ENCODE results near the gene OLFM3.

Gene OLFM3

DNA sequence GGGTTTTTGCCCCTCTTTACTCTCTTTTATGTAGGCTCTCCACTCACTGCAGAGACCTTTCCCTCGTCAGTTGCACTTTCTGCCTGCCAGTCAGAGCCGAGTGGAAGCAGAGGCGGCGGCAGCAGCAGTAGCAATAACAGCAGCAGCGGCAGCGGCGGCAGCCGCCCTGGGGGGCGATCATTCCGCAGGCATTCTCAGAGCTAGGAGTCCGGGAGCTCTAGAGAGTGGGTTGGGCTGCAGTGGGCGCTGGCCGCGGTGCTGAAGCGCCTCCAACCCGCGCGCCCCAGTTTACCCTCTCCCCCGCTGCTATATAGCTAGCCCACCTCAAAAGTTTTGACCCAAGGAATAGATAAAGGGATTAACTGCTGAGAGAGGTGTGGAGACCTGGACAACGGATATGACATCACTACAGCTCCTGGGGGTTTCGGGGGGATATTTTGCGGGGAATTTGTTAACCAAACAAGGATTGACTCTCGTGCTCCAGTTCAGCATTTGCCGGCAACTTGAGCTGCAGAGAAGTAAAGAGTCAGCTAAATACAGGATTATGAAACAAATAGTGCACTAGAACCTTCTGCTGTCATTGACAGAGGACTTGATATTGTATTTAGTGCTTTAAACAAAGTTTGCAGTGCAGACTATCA lies at the start of gene OLFM3:
OLFM3 (minus strand) TSS at position 102 of the 641 bp plus-strand sequence.
- peak; percentile 69 for DNase-seq (ENCODE audit: low spot score)

DNA sequence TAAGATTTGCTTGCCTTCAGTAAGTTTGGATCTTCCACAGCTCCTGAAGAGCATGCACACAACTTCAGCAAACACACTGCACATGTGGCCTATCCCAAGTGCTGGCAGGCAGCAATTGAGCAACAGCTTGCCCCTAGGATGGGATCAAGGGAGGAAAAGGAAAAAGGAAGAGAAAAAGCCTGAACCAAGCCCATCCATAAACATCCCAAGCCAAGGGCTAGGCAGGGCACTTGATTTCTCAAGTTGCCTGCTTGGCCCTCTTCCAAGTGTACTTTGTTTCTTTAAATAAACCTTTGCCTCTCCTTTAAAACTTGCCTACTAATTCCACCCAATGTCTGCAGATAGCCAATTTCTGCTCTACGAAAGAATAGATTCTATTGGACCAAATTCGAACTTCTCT lies 49.0 kb upstream of the OLFM3 start:
- DNase-seq (ENCODE audit: low spot score), result no peak

DNA sequence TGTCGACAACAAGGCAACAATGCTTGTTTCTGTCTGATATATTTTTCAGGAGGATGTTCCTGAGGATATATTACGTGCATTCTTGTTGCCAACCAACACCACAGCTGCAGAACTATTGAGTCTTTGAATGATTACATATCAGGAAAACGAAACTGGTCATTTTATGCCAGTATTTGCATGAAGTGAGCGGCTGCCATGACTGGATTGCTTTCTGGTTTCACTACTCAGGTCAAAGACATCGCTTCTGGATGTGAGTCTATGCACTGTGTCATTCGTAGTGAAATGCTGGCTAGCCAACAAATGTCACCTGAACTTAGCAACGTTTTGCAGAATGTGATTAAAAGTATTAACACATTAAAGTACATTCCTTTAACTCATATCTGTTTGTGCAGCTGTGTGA lies 35.8 kb upstream of the OLFM3 start:
- no peak for DNase-seq (ENCODE audit: low spot score)

DNA sequence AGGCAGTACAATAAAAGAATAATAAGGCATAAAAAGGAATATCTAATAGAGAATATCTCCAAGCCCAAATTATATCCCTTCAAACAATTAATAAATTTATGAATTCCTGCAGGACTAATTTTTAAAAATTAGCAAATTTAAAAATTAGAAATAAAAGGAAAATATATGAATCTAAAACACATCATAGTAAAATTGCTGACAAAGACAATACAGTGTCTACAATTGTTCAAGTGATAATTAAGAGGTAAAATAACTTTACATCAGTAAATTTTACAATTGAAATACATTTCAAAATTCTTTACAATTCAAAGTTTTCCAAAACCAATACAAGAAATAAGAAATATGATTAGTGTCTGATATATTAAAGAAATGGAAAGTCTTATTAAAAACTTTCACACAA lies 22.8 kb upstream of the OLFM3 start:
- no peak for DNase-seq (ENCODE audit: low spot score)

DNA sequence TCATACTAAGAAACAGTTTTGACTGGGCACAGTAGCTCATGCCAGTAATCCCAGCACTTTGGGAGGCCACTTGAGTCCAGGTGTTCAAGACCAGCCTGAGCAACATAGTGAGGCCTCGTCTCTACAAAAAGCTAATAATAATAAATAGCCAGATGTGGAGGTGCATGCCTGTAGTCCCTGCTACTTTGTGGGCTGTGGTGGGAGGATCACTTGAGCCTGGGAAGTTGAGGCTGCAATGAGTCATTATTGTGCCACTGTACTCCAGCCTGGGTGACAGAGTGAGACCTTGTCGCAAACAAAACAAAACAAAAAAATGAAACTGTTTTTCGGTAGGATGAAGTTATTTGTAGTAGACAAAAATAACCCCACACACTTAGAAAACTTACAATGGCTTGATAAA lies 19.0 kb upstream of the OLFM3 start:
- DNase-seq (ENCODE audit: low spot score), result no peak

DNA sequence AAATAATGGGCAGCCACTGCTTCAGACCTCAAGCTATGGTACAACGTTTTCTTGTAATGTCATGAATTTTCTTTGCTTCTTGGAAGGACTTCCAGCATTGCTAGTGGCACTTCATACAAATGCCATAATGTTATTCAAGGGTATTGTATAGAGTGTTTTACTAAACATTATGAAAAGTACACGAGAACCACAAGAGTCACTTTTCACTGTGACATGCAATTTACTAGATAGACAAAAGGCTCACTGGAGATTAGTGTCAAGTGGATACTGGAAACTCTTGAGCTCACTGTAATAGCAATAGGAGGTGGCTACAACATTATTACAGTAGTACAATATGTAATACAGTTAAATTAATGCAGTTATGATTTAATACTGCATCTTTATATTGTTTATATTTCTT lies 5.3 kb upstream of the OLFM3 start:
- DNase-seq (ENCODE audit: low spot score), result no peak

DNA sequence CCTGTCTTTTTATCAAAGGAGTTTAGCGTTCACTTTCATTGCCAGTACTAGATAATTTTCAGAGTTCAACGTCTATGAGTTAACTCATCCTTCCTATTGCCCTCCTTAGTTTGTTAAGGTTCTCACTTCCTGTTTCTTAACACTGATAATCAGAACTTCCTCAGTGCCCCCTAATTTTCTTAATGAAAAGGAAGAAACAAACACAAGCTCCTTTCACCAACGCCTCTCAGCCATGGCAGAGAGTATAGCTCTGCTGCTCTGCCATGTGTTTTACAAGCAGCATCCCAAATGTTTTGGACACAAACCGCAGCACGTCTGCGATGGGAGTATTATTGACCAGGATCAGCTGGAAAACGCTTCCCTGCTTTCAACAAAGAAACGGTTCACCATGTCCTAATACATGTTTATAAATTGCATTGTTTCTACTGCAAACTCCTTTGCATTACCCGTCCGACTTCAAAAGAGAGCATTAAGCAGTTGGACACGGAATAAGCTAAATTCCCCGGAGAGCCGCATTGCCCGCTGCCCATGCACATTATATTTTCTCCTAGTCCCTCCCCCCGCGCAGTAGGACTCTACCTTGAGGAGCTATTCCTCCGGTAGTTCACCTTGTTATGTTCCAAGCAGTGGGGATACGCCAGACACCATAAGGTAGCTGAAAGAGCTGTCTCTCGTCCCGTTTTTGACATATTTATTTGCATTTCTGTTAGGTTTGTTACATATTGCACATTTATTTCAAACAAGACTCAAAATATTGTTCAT lies 561 bp downstream of the OLFM3 start:
- DNase-seq (ENCODE audit: low spot score), result peak; percentile 46

DNA sequence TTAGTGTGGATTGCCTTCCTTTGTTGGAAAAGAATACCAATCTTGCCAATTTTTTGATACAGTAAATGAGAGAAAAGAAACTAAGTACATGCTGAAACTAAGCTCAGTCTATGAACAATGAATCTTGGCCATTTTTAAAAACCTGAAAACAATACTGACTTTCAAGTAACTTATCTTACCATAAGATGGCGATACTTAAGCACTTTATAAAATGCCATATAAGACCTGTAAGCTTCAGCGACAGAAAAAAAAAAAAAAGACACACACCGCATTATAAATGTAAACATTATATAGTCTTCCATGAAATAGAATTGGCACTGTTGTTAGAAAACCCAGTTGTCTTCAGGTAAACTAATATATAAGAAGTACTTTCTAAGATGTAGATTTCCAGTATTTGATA lies 3.0 kb downstream of the OLFM3 start:
- no peak for DNase-seq (ENCODE audit: low spot score)

DNA sequence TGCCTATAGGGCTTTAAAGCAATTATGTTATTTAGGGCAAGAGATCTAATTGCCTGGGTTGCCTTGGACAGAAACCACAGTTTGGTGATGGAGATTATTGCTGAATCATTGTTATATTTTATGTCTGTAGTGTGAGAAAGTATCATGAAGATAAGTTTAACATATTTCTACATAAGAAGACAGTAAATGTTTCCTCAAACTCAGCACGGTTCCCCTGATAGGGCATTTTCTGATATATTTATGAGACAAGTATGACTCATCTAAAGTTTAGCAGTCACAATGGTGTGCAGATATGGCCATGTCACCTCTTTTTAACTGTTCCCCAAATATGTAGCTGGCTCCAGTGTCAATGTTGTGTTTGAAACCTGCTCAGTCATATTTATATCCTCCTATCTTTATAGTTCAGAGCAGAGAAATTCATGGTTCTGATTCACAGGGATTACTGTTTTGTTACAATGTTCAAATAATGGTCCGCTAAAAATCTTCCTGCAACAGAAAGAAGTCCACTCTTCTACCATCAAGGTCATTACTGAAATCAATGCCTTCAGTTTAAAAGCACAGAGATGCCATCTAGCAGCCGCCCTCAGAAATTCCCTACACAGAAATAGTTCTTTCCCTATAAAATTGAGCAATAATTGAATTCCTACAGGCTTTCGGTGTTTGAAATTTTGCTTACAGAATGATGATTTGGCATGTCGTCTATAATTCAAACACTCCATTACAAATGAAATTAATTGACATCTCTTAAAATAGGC lies 3.7 kb downstream of the OLFM3 start:
- no peak for DNase-seq (ENCODE audit: low spot score)

DNA sequence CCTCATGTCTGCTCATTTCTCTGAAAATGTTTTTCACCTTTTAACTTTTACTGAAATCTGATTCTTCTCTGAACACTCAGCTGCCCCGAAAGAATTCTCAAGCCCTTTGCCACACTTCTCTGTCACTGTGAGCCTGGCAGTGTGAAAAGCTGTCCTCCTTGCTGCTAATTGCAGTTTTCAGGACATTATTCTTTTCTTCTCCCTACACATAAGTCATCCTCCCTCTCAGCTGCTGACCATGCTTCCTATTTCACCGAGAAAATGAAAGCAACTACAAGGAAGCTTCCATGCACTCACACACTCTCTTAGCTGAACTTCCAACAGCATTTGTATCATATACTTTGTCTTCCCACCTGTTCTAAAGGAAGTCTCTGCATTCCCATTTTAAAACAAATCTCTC lies 15.8 kb downstream of the OLFM3 start:
- DNase-seq (ENCODE audit: low spot score), result no peak

DNA sequence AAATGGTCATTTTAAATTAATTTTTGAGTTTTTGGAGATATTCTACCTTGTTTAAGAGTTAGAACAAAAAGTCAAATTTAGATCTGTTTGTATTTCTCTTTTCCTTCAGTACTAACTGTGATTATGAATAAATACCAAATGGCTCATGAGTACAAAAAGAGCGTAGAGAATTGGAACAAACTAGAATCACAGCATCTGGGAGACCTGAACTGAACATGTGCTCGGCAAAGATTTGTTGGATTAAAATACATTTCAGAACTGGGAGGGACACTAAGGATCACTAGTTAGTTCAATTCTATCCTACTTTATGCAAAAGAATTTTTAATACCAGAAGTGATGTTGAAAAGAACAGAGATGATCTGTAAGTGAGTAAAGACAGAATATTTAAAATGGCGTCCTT lies 19.5 kb downstream of the OLFM3 start:
- DNase-seq (ENCODE audit: low spot score), result no peak

DNA sequence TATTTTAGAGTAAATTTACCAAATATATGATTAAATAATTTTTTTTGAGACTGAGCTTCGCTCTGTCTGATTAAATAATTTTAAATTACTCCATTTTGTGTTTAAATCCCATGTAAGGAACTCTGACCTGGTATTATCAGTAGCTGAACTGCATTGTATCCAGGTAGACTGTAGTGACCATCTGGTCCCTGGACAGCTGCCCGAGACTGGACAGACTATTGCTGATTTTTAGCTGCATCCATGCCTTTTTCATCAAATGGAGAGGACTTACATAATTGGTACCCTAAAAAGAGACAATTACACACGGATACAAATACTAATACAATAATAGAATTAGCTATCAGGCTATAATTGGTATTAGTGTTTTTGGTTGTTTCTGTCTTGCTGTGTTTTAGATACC lies 20.6 kb downstream of the OLFM3 start:
- no peak for DNase-seq (ENCODE audit: low spot score)

DNA sequence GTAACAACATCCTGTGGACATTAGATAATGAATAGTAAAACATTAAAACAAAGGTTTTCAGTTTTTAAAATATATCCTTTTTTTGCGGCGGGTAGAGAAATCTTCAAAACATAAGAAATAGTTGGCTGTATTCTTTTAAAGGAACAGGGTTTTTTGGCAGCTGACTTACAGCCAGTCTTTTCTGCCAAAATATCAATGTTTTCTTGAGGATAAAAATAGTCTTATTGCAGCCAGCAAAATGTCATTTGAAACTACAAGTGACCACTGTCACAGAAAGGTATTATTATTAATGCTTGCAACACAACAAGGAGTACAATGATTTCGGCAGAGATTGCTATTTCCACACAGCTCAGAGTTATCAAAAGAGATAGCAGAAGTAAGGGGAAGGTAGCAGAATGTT lies 21.4 kb downstream of the OLFM3 start:
- DNase-seq (ENCODE audit: low spot score), result no peak

DNA sequence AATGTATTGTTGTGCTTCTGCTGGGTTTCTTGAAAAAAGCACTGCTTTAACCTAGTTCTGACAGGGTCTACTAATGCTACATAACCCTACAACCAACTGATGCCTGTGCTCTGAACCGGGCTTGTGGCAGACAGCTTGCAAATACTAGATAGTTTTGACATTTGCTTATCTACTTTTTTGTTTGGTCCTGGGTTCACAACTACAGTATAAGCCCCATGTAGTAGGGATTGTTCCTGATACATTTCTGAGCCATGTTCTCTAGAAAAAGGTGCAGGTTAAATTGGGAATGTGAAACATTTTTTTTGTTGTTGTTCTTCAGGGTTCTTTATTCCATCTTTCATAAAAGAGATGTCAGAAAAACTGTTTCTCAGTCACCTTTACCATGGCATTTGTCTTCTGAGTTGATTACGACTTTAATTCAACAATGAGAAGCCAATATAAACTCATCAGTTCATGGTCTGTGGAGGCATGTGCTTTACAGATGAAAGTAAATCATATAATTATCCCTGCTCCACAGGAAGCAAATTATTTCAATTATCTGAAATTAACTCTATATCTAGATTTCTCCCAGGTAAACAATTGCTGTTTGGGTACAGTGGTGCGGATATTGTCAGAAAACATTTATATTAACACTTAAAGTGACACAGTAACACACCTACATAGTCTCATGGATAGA lies 22.0 kb downstream of the OLFM3 start:
- no peak for DNase-seq (ENCODE audit: low spot score)

DNA sequence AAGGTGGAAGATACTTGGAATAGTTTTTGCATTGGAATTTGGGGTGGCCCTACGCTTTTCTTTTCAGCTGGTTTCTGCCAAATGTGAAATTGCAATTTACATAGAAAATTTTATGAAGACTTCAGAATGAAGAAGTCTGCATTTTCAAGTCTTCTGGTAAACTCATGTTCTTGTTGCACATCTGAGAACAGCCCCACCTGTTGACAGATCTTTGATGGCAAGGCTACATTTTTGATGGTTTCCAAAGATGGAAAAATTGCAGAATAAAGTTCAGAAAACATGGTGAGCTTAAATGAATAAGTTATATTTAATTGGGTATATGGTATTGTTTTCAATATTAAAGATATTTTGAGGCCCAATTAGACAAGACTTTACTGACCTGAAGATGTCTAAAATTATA lies 25.4 kb downstream of the OLFM3 start:
- no peak for DNase-seq (ENCODE audit: low spot score)

DNA sequence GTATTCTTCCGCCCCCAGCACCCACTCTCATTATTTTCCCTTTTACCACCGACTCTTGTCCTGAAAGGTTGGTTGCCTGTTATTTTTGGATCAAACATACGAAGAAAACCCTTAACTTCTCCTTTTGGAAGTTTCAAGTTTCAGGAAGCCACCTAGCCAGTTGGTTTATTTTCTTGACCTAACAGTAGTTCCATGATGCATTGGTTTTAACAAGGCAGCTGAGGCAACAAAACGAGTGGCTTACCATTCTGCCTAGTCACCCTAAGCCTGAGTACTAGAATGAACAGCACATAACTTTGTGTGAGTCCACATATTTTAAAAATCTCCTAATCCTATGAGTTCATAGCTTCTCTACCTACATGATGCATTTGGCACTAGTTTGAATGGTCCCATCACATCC lies 28.9 kb downstream of the OLFM3 start:
- no peak for DNase-seq (ENCODE audit: low spot score)

DNA sequence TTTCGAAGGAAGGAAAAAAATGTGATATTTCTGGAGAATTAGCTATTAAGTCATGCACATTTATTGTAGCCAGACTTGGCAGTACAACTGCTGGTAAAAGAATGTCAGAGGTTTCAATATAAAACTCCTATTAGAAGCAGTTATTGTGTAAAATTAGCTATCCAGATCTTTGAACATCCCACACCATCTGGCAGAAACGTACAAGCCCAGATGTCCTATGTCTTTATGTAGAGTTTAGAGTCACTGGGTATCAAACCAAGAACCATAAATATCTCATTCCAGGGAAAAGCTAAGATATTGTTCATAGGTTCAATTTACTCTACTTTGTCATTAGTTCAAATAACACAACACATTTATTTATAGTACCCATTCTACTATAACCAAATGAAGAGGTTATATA lies 31.4 kb downstream of the OLFM3 start:
- no peak for DNase-seq (ENCODE audit: low spot score)

DNA sequence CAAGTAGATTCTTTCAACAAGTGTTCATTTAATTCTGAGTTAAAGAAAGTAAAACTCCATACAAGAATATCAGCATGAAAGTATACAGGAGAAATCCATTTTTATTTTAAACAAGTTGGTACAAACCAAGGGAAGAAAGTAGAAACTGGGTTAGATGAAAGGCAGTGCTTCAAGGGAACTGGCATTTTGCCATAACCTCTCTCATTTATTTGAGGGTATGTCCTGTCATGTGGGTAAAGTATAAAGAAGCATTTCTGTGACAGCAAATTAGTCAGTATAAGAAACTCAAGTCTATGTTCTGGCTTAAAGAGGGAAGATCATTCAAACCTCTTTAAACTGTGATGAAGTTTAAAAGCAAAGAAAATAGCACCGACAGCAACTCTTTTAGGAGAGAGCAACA lies 32.0 kb downstream of the OLFM3 start:
- no peak for DNase-seq (ENCODE audit: low spot score)

DNA sequence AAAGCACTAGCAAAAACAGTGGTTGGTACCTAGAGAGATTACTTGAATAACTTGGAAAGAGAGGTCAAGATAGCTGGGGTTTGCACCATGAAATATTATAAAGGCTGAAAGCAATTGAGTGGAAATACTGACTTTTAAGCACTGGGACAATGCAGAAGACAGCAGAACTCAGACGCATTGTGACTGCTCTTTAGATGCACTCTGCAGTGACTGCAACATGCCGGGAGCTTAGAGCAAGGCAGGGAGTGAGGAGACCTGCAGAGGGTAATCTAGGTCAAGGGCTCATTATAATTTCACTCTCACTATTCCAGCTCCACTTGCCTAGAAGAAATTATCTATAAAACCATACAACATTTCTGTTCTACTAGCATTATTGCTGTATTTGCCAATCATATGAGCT lies 36.6 kb downstream of the OLFM3 start:
- DNase-seq (ENCODE audit: low spot score), result no peak

DNA sequence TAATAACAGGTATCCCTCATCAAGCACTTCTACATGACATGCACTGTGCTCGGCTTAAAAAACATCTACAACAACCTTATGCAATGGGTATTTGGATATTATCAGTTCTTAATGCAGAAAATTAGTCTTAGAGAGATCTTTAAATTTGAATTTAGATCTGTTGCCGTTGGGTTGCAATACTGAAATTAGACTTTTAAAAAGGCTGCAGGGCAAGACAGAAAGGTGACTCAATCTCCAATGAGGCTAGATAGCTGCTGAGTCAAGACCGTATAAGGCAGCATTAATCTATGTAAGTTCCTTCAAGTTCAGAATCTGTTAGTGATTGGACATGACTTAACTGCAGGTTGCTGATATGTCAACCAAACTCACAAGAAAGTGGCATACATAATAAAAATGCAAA lies 37.3 kb downstream of the OLFM3 start:
- no peak for DNase-seq (ENCODE audit: low spot score)

DNA sequence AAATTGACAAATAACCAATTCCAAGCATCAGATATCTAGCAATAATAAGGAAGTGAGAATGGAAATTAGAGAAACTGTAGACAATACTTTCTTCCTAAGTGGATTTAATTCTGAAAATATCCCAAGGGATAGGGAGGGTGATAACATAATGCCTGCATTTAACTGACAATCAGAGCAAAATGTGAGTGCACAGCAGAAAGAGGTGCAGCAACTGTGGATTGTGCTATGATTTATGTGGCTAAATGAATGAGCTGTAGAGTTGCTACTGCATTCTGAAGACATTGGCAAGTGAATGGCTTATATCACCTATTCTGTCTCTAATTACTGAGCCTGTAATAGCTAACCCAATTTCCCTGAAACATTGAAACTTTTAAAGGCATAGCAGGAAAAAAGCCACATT lies 39.0 kb downstream of the OLFM3 start:
- no peak for DNase-seq (ENCODE audit: low spot score)

DNA sequence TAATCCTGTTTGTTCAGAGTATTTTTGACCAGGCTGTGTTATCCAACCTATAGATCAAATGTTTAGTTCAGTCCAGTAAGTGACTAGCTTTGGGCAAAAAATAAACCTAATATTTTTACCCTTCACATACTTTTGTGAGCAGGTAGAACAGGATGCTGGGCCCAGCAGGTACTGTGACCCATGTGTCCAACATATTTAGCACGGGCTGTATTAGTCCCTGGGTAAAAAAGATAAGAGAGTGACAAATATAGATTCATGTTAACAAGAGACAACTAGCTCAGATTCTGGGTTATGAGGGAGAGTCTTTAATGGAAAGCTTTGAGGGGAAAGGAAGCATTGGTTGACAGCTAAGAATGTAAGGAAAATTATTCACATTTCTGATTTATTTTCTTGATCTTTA lies 43.1 kb downstream of the OLFM3 start:
- DNase-seq (ENCODE audit: low spot score), result no peak

DNA sequence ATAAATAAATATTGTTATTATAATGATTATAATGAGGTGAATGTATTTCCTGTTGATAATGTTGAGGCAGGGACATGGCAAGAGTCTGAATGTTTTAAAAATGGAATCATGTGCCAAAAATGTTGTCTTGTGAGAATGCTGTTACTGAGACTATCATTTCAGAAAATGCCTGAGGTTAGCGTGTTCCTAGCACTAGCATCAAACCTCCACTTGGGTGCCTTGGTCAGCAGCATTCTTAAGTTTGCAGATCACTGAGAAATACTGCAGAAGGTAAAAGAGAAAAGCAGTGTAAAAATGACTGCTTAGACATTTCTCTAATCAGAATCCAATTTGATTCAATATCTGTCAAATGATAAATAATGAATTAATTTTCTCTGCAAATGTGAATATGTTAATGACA lies 50.8 kb downstream of the OLFM3 start:
- DNase-seq (ENCODE audit: low spot score), result no peak
